OCI-LY1 (cell line): ENCODE data around the gene MICAL2.

Source experiments
- CTCF ChIP-seq: fragments of 200-600 bp; sonication (generic), shearing (Covaris generic); IDR thresholded peaks from 2 replicates; pipeline ENCODE4 v1.5.1; 2017; ENCODE audit warnings: mild to moderate bottlenecking, antibody characterized with exemption, low read length, moderate library complexity, mixed read lengths
- EZH2 ChIP-seq: fragments of 200-600 bp; sonication (generic), shearing (Covaris generic); IDR thresholded peaks from 2 replicates; pipeline ENCODE4 v1.8.0; 2017; ENCODE audit warnings: borderline replicate concordance, mixed run types, mild to moderate bottlenecking, antibody characterized with exemption, low read length, moderate library complexity, mixed read lengths

- TF ChIP-seq CTCF (no peak), EZH2 (no peak)
Observed at GRCh38 chr11:12251666-12252560, 141.5 kb downstream of the MICAL2 start.
